HCT116 (cell line): ENCODE data around the gene CDK5RAP1. TPM values are rescaled to one million over a fixed set of nuclear protein-coding genes. Genes with fewer than 3 reads are reported as not detected.

Experiments
- ATAC-seq: fragments of 200-7000 bp; cut with Tn5 transposase; 2 replicates; pipeline ENCODE4 v1.9.1; 2020; ENCODE audit warnings: mild to moderate bottlenecking, moderate library complexity
- BruUV-seq: library from RNA; stranded (reverse); fragments of 400-500 nt; replicated peaks from 2 replicates; lab custom pipeline; 2021; lab: Mats Ljungman, UMichigan
- CTCF ChIA-PET: fragments of 300-600 bp; sonication (Branson Sonifier 250); formaldehyde crosslinking; loops from one replicate; lab custom pipeline; 2021; ENCODE audit warnings: antibody characterized with exemption; lab: Charles Lee
- POLR2A ChIA-PET: fragments of 300-600, 350-600 bp; sonication (Branson Sonifier 250); formaldehyde crosslinking; loops from one replicate; lab custom pipeline; 2021; ENCODE audit warnings: antibody characterized with exemption; lab: Charles Lee
- RAD21 ChIA-PET, 2 experiments: fragments of 300-600 bp; sonication (Branson Sonifier 250); formaldehyde crosslinking; loops; one replicate each; lab custom pipeline; 2023; ENCODE audit warnings: low total read pairs in 2 of 2; ENCODE audit not compliant: uncharacterized antibody in 2 of 2, unreplicated experiment in 2 of 2, low non-redundant PET in 1 of 2; lab: Charles Lee
- DNase-seq: peaks from one replicate; pipeline ENCODE4 v3.0.0-alpha.2; 2010; ENCODE audit warnings: low read depth, low spot score
- H2AFZ ChIP-seq: fragments of 200-600 bp; shearing (Covaris generic), sonication (generic); 2 replicates; pipeline ENCODE4 v1.6.1; 2017; ENCODE audit warnings: low read depth, mixed run types, mixed read lengths, antibody characterized with exemption, low read length; ENCODE audit not compliant: poor library complexity, severe bottlenecking
- H3K27ac ChIP-seq: 2 replicates; pipeline ENCODE4 v1.5.1; 2012; ENCODE audit warnings: low read depth, low read length
- H3K27me3 ChIP-seq: fragments of 200-600 bp; sonication (generic); 2 replicates; pipeline ENCODE4 v1.6.1; 2016; ENCODE audit warnings: mixed run types, low read length, mixed read lengths; ENCODE audit not compliant: insufficient read depth
- H3K36me3 ChIP-seq, 2 experiments: fragments of 200-500 bp in 1 of 2; fragments of 200-600 bp in 1 of 2; sonication (Bioruptor generic) in 1 of 2; sonication (generic) in 1 of 2; 2 replicates each; pipeline versions ENCODE4 v1.5.1 to v1.6.1; 2014 to 2016; ENCODE audit warnings: low read length in 2 of 2, inconsistent platforms in 1 of 2, mixed read lengths in 1 of 2, mixed run types in 1 of 2; ENCODE audit not compliant: insufficient read depth in 2 of 2, control insufficient read depth in 1 of 2
- H3K4me1 ChIP-seq, 2 experiments: fragments of 200-600 bp in 1 of 2; sonication (generic) in 1 of 2; 2 replicates each; pipeline versions ENCODE4 v1.5.1 to v1.6.1; 2012 to 2017; ENCODE audit warnings: low read length in 2 of 2, inconsistent platforms in 1 of 2, mild to moderate bottlenecking in 1 of 2, mixed read lengths in 1 of 2, mixed run types in 1 of 2, moderate library complexity in 1 of 2; ENCODE audit not compliant: insufficient read depth in 2 of 2, control insufficient read depth in 1 of 2
- H3K4me2 ChIP-seq: fragments of 200-600 bp; sonication (generic); 2 replicates; pipeline ENCODE4 v1.6.1; 2017; ENCODE audit warnings: mixed run types, low read length, mixed read lengths
- H3K4me3 ChIP-seq, 2 experiments: fragments of 200-600 bp in 1 of 2; sonication (generic) in 1 of 2; replicated peaks in 1 of 2; 2 replicates each; pipeline ENCODE4 v1.5.1; 2011 to 2016; ENCODE audit warnings: low read length in 2 of 2, control low read depth in 1 of 2, low read depth in 1 of 2, mild to moderate bottlenecking in 1 of 2, mixed read lengths in 1 of 2, mixed run types in 1 of 2
- H3K79me2 ChIP-seq: fragments of 200-600 bp; sonication (generic); 2 replicates; pipeline ENCODE4 v1.6.1; 2017; ENCODE audit warnings: mild to moderate bottlenecking, mixed run types, low read length, moderate library complexity, mixed read lengths; ENCODE audit not compliant: insufficient read depth
- H3K9ac ChIP-seq: fragments of 200-600 bp; sonication (generic); 2 replicates; pipeline ENCODE4 v1.6.1; 2016; ENCODE audit warnings: low read length, mixed read lengths
- H3K9me2 ChIP-seq: fragments of 200-600 bp; sonication (generic), shearing (Covaris generic); 2 replicates; pipeline ENCODE4 v1.6.1; 2017; ENCODE audit warnings: mixed run types, mild to moderate bottlenecking, moderate library complexity; ENCODE audit not compliant: insufficient read depth
- H3K9me3 ChIP-seq, 2 experiments: fragments of 200-500 bp in 1 of 2; fragments of 200-600 bp in 1 of 2; sonication (Bioruptor generic) in 1 of 2; sonication (generic) in 1 of 2; 2 replicates each; pipeline ENCODE4 v1.6.1; 2014 to 2017; ENCODE audit warnings: low read length in 2 of 2, mixed read lengths in 2 of 2, inconsistent platforms in 1 of 2, low read depth in 1 of 2, mild to moderate bottlenecking in 1 of 2, mixed run types in 1 of 2, moderate library complexity in 1 of 2; ENCODE audit not compliant: control insufficient read depth in 1 of 2, insufficient read depth in 1 of 2
- H4K20me1 ChIP-seq: fragments of 200-600 bp; sonication (generic), shearing (Covaris generic); 2 replicates; pipeline ENCODE4 v1.6.1; 2017; ENCODE audit warnings: mixed run types, mild to moderate bottlenecking, moderate library complexity; ENCODE audit not compliant: insufficient read depth
- CBX3 ChIP-seq: IDR thresholded peaks from 2 replicates; pipeline ENCODE4 v1.6.1; 2012; ENCODE audit warnings: low read depth
- CEBPB ChIP-seq: IDR thresholded peaks from 2 replicates; pipeline ENCODE4 v1.6.1; 2012; ENCODE audit warnings: low read depth
- CTCF ChIP-seq, 3 experiments: fragments of 200-600 bp in 1 of 3; sonication (generic) in 1 of 3; IDR thresholded peaks in 2 of 3; conservative IDR thresholded peaks in 1 of 3; 2 replicates each; pipeline ENCODE4 v1.5.1; 2012 to 2017; ENCODE audit warnings: low read depth in 2 of 3, low read length in 2 of 3, antibody characterized with exemption in 1 of 3, borderline replicate concordance in 1 of 3, control low read depth in 1 of 3, mild to moderate bottlenecking in 1 of 3, mixed read lengths in 1 of 3, mixed run types in 1 of 3, moderate library complexity in 1 of 3; ENCODE audit not compliant: insufficient read depth in 1 of 3
- ELF1 ChIP-seq: IDR thresholded peaks from 2 replicates; pipeline ENCODE4 v1.6.1; 2012; ENCODE audit warnings: low read depth, borderline replicate concordance
- EZH2phosphoT487 ChIP-seq: fragments of 200-600 bp; IDR thresholded peaks from 2 replicates; pipeline ENCODE4 v1.6.1; 2018; ENCODE audit warnings: antibody characterized with exemption, borderline replicate concordance
- FOSL1 ChIP-seq: IDR thresholded peaks from 2 replicates; pipeline ENCODE4 v1.6.1; 2012; ENCODE audit warnings: low read depth
- JUND ChIP-seq: IDR thresholded peaks from 2 replicates; pipeline ENCODE4 v1.6.1; 2012
- POLR2AphosphoS5 ChIP-seq: IDR thresholded peaks from 2 replicates; pipeline ENCODE4 v1.6.1; 2011; ENCODE audit warnings: mild to moderate bottlenecking, low read depth, low read length, moderate library complexity
- SRF ChIP-seq: IDR thresholded peaks from 2 replicates; pipeline ENCODE4 v1.6.1; 2012; ENCODE audit warnings: low read depth
- YY1 ChIP-seq: IDR thresholded peaks from 2 replicates; pipeline ENCODE4 v1.6.1; 2011; ENCODE audit warnings: low read length, low read depth, moderate library complexity, mild to moderate bottlenecking; ENCODE audit not compliant: insufficient replicate concordance; ENCODE audit errors: extremely low read depth
- ZFX ChIP-seq: fragments of 450-650 bp; IDR thresholded peaks from 2 replicates; pipeline ENCODE4 v1.6.1; 2017
- intact Hi-C: fragments of 100-400 bp; cut with micrococcal nuclease; formaldehyde crosslinking; loops from 2 replicates; pipeline ENCODE4 v1.10.0; 2022
- total RNA-seq: library from RNA; stranded (reverse); gene quantifications from one replicate; pipeline ENCODE4 v1.2.1, GENCODE V29; 2021; ENCODE audit not compliant: unreplicated experiment
- TF ChIP-seq, protein P1 (sequence below): IDR thresholded peaks from 2 replicates; pipeline ENCODE4 v1.6.1; 2012

CDK5RAP1 gene
- total RNA-seq, 1 experiment from 2014 or later = 41.4 TPM

GRCh38 chr20:33311011-33311410 is 90.3 kb downstream of the CDK5RAP1 start:
- H4K20me1 ChIP-seq = no peaks in the 10 kb centered on the region
- H3K4me1 ChIP-seq = peaks cover 0 to 7% of the 10 kb centered on the region in 2 experiments; a peak in 3 of 4 replicates
- no peak overlapping the region for H3K9ac ChIP-seq
- RAD21 ChIA-PET = no interaction called here
- CTCF ChIA-PET = no interaction called here
- H3K4me3 ChIP-seq = no peak overlapping the region
- no peaks in the 10 kb centered on the region for H3K79me2 ChIP-seq
- POLR2A ChIA-PET = no interaction called here
- no peak for ATAC-seq
- no peaks in the 10 kb centered on the region for H3K36me3 ChIP-seq
- no peaks in the 10 kb centered on the region for H3K27me3 ChIP-seq
- no peak overlapping the region for H3K27ac ChIP-seq
- no TSS peak for BruUV-seq
- H3K4me2 ChIP-seq = no peak overlapping the region
- DNase-seq = no peak
- TF ChIP-seq ZFX = no peak
- TF ChIP-seq CTCF (IDR thresholded peaks at IDR 0.05 in 2 of 3, conservative IDR thresholded peaks at IDR 0.05 in 1 of 3; ENCODE audit: borderline replicate concordance in 1 of 3, insufficient read depth in 1 of 3, low read depth in 2 of 3, low read length in 2 of 3) = no peak
- no peak for TF ChIP-seq JUND
- TF ChIP-seq EZH2phosphoT487 = no peak
- no peak for TF ChIP-seq FOSL1
- no peak for TF ChIP-seq ELF1
- TF ChIP-seq, protein P1, sequence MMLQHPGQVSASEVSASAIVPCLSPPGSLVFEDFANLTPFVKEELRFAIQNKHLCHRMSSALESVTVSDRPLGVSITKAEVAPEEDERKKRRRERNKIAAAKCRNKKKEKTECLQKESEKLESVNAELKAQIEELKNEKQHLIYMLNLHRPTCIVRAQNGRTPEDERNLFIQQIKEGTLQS = no peak
- no peak for TF ChIP-seq POLR2AphosphoS5
- TF ChIP-seq SRF = no peak
- no peak for TF ChIP-seq CBX3
- TF ChIP-seq YY1 = no peak
- TF ChIP-seq CEBPB = no peak
- no peaks in the 10 kb centered on the region for H3K9me3 ChIP-seq
- H3K9me2 ChIP-seq = no peaks in the 10 kb centered on the region
- intact Hi-C loops = no loop called here
- no peak overlapping the region for H2AFZ ChIP-seq
